Measurements from ENCODE around the gene TCERG1.
"Not testable (repeated sequence)": the region's sequence is repeated elsewhere in the genome, so short reads cannot be mapped to it uniquely, and the experiment has no call there.

Gene TCERG1

DNA sequence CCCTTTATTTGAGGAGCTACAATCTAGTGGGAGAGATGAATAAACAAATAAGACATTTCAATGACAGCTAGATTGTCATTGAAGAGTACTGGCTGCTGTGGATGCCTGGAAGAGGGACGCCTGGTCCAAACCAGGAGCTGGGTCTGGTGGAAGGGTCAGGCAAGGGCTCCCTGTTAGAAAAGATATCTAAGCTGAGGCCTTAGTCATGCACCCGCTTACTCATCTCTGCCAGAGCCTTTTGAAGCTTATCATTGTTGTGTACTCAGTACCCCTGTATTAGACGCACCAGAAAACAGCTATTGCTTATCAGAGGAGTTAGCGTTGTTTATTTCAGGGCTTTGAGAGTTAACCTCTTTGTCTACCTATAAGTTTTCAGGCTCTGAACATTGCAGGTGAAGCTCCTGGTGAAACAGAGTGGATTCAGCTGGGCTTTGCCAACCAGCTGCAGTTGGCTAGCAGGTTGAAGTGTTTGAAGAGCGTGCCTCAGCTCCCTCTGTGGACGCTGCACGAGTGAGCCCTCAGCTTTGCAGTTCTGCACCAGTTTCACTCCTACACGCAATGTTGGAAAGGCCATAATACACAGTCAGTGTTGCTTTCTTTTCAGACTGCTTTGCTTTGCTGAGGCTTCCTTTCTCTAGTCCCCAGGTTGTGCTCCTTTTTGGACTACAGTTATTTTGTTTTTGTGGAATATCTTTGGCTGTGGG, 74.4 kb downstream of the TCERG1 start:
- DNase-seq (ENCODE audit: low read depth), result no peak

DNA sequence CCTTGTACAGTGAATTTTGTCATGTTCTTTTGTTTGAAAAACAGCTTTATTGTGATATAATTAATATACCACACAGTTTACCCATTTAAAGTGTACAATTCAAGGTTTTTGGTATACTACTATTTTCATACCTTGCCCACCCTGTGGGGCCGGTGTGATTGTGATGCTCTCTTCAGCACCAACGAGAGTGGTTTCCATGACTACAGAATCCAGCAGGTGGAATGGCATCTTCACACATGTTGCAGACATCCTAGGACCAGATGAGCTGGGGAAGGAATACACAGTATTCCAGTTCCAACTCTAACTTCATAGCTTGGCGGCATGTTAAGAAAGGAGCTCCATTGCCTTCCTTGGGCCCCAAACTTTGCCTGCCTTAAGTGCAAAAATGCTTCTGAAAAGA, 76.6 kb downstream of the TCERG1 start:
- DNase-seq (ENCODE audit: low read depth), result no peak

DNA sequence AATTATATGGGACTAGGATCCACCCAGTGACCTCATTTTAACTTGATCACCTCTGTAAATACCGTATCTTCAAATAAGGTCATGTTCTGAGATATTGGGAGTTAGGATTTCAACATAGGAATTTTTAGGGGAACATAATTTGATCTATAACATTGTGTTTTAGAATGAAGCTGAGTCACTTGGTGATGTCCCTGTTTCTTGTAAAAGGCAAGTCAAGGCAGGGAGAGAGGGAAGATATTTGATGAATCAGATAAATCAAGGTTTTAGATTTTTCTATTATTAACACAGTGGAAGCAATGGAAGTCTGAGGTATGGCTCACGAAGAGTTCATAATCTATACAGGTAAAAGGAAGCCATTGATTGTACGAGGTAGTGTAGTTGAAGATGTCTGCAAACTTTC, 80.7 kb downstream of the TCERG1 start:
- DNase-seq (ENCODE audit: low read depth), result no peak

DNA sequence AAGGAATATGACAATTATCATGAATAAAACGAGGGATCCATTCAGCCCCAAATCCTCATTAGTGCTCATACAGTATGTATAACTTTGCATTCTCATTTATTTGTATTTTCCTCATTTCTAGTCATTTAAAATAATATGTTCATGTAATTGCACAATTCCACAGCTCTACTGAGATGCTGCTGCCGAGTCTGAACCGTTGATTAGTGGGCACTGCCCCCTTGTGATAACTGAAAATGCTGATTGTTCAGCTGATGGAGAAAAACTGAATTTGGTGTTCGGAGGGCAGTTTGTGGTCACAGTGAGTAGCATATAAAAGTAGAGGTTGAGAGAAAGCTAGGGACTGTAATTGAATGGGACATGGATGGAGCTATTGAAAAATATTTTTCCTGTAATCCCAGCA, 81.1 kb downstream of the TCERG1 start:
- no peak for DNase-seq (ENCODE audit: low read depth)

DNA sequence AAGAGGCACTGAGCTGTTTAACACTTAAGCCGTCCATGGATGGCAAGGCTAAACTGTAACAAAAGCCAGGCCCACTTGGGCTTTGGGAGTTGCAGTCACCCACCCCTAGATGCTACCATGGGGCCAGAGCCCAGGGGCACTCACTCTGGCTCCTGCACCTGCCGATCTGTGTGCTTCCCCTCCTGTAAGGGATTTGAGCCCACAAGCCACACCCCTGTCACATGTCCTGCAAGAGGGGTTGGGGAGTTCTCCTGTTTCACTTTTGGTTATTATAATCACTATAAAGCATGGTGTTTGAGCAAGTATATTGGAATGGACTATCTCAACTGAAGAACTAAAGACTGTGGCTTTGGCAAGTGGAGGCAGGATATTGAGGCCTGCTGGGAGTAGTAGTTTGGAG, 82.9 kb downstream of the TCERG1 start:
- no peak for DNase-seq (ENCODE audit: low read depth)

DNA sequence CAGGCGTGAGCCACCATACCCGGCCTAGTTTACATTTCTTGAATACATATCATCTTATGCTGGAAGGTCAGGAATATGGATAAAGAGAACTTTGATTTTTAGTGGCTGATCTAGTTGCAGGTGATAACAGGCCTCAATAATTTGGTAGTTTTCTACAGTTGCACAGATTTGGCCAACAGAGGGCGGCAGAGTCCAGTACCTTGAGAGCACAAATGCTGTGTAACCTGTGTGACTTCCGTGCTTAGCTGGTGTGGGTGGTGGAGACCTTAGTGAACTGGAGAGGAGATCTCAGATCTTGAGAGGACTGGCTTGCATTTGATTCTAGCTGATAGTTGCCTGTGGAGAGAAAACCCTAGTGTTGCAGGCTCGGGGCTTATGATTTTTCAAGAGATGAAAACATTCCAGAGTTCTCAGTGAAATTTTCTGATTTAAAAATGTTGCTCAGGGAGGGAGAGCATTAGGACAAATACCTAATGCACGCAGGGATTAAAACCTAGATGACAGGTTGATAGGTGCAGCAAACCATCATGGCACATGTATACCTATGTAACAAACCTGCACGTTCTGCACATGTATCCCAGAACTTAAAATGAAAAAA, 86.2 kb downstream of the TCERG1 start:
- DNase-seq (ENCODE audit: low read depth), result peak; percentile 55

DNA sequence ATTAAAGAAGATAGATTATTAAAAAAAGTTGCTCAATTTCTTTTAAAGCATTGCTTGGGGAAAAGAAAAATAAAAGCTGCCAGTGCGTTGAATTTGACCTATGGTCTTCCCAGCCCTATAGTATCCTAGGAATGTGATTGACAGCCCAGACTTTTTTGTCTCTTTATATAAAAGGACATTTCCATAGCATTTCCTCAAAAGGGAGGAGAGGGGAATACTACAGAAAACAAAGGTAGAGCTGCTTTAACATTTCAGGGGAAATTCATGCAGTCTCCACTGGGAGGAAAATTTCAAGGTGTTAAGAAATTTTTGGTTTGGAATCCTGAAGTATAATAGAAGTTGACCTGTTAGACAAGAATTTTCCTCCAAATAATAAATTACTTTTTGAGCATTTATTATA, 86.7 kb downstream of the TCERG1 start:
- no peak for DNase-seq (ENCODE audit: low read depth)

DNA sequence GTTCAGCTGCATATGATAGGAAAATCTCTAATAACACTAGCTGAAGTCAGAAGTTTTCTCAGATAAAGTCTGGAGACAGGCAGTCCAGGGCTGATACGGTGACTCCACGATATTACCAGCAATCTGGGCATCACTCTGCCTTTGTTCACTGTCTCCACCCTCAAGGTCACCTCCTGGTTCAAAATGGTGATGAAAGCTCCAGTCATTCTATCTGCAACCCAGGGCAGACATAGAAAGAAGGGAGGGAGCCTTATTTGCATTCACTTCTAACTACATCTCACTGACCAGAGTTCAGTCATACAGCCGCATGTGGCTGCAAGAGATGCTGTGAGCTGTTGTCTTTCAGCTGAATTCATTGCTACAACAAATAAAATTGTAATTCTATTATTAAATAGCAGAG, 91.3 kb downstream of the TCERG1 start:
- DNase-seq (ENCODE audit: low read depth), result no peak

DNA sequence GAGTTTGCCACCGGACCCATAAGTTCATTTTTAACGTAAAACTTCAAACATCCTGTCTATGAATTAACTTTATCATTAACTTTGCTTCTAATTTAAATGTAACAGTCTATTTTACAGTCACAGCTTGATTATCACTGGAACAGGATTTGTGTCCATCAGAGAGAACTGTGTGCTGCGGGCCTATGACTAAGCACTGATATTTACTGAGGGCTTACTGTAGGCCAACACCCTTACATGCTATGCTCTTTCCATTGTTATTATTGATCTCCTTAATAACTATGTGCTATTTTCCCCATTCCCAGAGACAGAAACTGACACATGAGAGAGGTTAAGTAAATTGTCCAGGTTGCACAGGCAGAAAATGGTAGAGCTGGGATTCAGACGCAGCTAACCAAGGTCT, 92.8 kb downstream of the TCERG1 start:
- no peak for DNase-seq (ENCODE audit: low read depth)

DNA sequence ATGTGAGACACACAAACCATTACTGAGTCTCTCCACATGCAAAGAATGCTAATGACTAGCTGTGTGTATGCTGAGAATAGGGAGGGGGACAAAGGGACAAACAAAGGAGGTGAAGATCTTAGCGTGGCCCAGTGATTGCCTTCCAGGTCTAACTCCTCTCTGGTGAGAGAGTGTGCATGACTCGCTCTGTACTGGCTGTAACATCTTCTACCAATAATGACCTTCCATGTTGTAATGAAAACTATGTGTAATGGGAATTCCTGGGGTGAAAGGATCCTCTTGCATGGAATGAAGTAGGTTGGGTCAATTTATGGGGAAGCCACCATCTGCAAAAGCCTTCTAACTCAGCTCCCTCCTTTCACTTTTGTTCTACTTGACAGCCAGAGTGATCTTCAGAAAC, 93.3 kb downstream of the TCERG1 start:
- no peak for DNase-seq (ENCODE audit: low read depth)

DNA sequence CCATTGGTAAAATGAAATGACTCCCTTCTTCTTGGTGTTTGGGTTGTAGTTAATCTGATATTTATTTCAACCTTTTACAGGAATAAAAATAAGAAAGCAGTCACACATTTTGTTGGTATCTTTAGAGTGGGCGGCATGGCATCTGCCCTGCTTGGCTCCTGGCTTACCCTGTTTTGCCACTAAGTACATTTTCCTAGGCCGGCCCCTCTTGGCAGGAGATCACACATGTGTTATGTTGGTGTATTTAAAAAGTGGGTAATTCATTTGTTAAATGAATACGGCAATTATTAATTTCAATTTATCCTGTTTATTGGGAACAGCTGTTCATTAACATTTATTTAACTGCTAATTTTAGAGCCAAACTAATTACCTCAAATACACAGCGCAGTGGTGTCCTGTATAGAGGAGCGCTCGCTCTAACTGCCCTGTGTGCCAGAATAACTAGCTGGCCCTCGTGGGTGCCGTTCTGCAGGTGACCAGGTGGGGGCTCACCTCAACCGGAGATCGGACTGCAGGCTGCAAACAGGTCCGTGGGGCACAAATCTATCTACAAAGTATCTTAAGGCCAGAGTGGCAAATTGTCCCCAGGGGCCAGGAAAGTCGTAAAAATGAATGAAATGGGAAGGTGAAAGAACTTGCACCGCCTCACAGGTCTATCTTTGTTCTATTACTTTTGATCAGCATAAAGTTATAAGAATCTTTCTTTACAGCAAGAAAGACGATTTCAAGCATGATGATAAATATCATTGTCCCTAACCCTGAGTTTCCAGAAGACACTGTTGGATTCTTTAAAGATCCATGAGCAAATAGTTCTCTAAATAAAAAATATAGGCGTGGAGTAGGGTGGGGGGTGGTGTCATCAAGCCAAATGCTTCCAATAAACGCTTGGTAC, 95.1 kb downstream of the TCERG1 start:
- peak; percentile 49 for DNase-seq (ENCODE audit: low read depth)

DNA sequence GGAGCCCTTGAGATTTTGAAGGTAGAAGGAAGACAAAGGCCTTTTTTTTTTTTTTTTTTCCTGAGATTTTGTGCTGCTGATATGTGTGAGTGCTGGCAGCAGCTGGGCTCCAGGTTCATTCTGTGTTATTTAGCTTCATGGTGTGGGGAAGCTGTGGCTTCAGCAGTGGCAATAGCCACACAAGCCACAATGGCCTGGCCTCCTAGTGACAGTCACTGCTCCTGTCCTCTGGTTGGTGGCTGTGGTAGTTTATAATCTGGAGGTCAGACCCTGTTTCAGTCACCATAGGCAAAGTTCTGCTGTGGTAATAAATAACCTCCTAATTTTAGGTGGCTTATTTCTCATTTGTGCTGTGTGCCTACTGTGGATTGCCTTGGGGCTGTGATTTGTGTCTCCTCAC, 97.1 kb downstream of the TCERG1 start:
- no peak for DNase-seq (ENCODE audit: low read depth)

DNA sequence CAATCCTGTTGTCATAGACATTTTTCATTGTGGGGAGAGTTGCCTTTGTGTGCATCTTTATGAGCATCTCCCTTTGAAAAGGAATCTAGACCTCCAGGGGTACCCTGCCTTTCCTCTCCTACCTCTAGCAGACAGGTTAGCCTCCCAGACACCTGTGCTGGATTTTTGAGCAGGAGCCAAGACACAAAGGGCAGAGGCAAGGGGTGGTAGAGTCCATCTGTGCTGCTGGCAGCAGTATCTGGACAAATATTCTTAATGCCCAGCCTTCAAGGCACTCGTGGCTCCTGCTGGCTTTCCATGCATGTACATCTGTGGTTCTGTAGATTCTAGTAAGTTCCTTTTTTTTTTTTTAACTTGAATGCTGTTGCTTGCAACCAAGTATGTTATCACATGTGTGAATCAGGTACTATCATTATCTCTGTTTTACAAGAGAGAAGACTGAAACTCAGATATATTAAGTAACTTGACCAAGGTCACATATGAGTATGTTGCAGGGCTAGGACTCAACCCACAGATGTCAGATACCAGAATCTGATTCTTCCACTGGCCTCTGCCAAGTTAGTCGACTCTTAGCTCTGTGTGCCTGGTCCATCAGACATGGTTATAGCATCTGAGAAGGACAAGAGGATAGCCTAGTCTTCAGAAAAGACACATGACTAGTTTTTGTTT, 101.8 kb downstream of the TCERG1 start:
- no peak for DNase-seq (ENCODE audit: low read depth)

DNA sequence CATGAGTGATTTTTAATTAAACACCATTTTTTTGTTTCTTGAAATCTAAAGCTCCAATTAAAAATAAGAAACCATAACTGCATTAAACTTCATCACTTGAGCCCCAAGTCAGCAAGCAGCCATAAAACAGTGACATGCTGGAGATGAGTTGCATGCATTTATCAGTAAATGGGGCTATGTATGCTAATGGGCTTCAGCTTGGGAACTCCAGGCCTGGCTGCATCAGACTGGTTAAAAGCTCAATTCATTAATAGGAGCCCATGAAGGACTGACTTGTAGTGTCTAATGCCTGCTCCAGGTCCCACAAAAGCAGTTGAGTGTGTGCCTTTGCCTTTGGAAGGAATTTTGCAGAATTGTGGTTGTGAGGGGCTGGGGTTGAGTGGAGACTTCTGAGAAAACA, 102.5 kb downstream of the TCERG1 start:
- DNase-seq (ENCODE audit: low read depth), result no peak

DNA sequence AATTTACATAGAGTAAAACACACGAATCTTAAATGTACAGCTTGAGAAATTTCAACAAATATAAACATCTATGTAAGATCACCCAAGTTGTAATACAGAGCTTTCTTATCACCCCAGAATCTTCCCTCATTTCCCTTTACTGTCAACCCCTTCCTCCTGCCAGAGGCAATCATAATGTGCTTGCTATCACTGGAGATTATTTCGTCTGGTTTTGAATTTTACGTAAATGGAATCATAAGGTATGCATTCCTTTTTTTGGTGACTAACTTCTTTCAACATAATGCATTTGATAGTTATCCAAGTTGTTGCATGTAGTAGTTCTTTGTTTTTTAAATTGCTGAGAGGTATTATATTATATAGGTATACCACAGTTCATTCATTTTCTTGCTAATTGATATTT, 106.3 kb downstream of the TCERG1 start:
- DNase-seq (ENCODE audit: low read depth), result no peak

DNA sequence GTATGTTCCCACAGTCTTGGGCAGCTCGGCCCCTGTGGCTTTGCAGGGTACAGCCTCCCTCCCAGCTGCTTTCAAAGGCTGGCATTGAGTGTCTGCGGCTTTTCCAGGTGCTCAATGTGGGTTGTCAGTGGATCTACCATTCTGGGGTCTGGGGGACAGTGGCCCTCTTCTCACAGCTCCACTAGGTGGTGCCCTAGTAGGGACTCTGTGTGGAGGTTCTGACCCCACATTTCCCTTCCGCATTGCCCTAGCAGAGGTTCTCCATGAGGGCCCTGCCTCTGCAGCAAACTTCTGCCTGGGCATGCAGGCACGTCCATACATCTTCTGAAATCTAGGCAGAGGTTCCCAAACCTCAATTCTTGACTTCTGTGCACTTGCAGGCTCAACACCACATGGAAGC, 109.8 kb downstream of the TCERG1 start:
- not testable (repeated sequence) for DNase-seq (ENCODE audit: low read depth)

DNA sequence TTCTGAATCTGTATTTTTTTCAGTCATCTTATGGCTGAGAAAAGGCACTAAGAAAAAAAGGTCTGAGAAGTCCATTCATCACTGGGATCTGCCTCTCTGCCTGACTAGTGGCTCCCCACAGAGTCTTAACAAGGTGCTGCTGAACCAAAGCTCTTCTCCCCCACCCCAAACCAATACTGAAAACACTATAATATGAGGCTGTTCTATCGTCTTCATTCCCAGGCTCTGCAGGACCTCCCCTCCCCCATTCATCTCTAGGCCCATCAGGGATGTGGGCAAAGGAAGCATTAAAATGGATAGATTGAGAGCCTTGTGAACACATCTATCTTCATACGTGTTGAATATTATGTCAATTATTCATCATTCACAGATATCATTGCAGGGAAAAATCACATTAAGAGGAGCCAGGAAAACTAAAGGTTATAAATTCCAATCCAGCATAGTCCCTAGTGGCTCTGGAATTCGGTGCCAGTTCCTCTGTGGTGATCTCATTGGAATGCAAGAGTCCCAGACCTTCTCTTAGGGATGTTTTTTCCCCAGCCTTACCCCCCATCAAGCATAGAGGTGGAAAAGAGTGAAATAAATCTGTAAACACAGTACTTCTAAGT, 113.2 kb downstream of the TCERG1 start:
- DNase-seq (ENCODE audit: low read depth), result no peak

All from activated T-helper 9 cell treated with anti-CD3 and anti-CD28 coated beads, Interleukin-2, amount 50 U/mL, for 16 hours (primary cell).